AG09319 (cell line): ENCODE results near the gene WDFY4.

Source experiments
- DNase-seq: peaks from one replicate; pipeline ENCODE4 v3.0.0-alpha.2; 2010; ENCODE audit warnings: low read depth; ENCODE audit errors: extremely low read depth
- TF ChIP-seq, protein P1 (sequence below): IDR thresholded peaks from 2 replicates; pipeline ENCODE4 v1.5.1; 2011; ENCODE audit warnings: low read depth, mild to moderate bottlenecking, inconsistent platforms, low read length, moderate library complexity

Gene WDFY4

DNA sequence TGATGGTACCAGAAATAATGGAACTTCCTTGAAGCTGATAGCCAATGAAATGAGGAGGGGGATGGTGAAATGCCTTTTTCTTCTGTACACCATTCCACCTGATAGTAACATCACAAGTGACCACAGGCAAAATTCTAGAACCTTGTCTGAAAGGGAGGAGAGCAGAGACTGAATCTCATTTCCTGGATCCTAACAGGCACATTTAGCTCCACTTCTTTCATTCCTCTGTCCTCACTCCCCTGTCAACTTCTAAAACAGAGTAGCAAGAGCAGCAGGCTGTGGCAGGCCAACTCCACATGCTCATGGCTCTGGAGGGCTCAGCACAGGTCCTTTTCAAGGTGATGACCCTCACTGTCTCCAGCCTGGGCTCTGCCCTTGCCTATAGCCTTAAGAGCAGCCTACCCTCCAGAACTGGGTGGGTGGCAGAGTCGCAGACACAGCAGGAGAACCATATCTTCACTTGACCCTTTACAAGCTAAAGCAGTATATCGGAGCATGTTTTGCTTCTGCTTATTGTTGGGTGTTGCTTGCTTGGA lies 255.2 kb downstream of the WDFY4 start, which contains the start of gene LRRC18:
LRRC18 (minus strand) TSS at position 51 of the 536 bp plus-strand sequence. CDS start 25,685 bp downstream, outside the sequence.
- DNase-seq: no peak
- TF ChIP-seq, protein P1, sequence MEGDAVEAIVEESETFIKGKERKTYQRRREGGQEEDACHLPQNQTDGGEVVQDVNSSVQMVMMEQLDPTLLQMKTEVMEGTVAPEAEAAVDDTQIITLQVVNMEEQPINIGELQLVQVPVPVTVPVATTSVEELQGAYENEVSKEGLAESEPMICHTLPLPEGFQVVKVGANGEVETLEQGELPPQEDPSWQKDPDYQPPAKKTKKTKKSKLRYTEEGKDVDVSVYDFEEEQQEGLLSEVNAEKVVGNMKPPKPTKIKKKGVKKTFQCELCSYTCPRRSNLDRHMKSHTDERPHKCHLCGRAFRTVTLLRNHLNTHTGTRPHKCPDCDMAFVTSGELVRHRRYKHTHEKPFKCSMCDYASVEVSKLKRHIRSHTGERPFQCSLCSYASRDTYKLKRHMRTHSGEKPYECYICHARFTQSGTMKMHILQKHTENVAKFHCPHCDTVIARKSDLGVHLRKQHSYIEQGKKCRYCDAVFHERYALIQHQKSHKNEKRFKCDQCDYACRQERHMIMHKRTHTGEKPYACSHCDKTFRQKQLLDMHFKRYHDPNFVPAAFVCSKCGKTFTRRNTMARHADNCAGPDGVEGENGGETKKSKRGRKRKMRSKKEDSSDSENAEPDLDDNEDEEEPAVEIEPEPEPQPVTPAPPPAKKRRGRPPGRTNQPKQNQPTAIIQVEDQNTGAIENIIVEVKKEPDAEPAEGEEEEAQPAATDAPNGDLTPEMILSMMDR: no peak

DNA sequence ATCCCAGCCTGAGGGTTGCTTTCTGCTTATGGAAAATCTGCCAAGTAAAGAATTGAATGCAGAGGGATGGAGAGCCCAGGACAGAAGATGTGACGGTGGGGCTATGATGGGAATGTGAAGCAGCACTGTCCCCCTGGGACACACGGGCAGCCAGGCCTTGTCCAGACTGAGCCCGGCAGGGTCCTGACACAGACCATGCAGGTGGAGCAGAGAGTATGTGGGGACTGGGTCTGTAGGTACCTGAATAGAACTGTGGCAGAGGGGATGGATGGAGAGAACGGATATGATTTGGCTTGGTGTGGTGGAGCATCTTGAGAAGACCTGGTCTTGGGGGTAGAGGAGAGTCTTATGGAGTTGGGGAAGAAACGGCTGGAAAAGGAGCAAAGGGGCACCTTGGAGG lies 255.7 kb downstream of the WDFY4 start:
- no peak for DNase-seq
- TF ChIP-seq, protein P1: no peak

DNA sequence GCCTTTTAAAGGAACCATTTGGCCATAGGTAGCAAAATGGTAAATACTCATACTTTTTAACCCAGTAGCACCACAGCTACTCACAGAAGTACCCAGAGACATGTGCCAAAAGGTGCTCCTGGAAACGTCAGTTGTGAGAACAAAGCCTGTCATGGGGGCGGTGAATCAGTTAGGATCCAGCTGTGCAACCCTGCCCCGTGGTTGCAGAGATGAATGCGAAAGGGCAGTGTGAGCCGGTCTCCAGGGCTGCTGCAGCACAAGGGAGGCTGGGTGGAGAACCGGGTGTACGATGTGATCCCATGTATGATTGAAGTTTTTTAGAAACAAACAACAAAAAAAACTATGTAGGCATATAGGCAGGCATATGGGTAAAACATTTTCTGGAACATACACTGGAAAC lies 256.3 kb downstream of the WDFY4 start:
- TF ChIP-seq, protein P1: no peak
- no peak for DNase-seq

DNA sequence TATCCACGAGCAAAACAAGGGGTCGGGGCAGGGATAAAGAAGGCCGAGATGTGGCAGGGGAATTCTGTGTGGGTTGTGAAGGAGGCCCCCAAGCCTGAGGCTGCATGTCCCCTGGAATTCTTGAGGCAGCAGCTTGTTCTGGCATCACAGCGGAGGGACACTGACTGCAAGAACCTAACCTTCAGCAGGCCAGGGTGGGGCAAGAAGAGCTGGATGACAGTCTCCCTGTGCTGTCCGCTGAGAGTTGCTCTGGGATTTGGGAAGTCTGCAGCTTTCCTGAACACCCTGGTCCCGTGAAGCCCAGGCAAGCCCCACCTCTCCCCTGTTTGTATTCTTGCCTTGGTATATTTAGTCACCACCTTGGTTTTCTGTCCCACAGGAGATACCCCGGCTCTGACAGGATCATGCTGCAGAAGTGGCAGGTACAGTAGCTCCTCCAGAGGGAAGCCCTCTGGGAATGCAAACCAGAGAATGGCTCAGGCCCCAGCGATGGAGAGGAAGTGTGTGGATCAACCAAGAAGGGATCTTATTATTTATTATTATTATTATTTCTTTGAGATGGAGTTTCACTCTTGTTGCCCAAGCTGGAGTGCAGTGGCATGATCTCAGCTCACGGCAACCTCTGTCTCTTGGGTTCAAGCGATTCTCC lies 256.9 kb downstream of the WDFY4 start:
- TF ChIP-seq, protein P1: no peak

DNA sequence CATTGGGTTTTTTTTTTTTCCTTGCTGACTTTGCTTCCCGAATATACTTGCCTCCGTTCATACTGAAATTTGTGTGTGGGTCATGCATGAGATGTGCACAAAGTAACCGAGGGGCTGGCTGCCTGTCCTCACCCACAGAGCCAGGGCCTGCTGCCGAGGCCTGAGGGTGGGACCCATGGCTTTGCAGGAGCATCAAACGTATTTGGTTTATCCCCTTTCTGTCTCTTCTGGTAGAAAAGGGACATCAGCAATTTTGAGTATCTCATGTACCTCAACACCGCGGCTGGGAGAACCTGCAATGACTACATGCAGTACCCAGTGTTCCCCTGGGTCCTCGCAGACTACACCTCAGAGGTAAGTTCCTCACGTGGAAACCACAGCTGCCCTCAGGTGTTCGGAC lies 258.4 kb downstream of the WDFY4 start:
- TF ChIP-seq, protein P1: no peak
- DNase-seq: no peak

More for the DNA sequence above, 256.9 kb downstream of the WDFY4 start:
- no peak for DNase-seq

DNA sequence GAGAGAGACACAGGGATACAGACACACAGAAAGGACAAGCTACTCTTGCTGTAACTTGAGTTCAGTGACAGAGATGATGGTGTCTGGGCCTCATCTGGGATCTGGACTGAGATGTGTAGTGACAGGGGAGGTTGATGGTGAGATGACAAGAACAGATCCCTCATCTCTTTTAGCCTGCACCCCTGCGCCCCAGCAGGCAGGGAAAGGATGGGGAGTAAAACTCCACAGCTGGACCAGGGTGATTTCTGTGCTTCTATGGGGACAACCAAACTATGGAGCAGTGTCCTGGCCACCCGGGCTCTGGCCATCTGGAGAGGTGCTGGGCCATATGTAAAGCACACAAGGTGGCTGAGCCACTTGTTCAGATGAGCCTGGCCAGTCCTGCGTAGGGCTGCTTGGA lies 259.5 kb downstream of the WDFY4 start:
- TF ChIP-seq, protein P1: no peak
- no peak for DNase-seq

DNA sequence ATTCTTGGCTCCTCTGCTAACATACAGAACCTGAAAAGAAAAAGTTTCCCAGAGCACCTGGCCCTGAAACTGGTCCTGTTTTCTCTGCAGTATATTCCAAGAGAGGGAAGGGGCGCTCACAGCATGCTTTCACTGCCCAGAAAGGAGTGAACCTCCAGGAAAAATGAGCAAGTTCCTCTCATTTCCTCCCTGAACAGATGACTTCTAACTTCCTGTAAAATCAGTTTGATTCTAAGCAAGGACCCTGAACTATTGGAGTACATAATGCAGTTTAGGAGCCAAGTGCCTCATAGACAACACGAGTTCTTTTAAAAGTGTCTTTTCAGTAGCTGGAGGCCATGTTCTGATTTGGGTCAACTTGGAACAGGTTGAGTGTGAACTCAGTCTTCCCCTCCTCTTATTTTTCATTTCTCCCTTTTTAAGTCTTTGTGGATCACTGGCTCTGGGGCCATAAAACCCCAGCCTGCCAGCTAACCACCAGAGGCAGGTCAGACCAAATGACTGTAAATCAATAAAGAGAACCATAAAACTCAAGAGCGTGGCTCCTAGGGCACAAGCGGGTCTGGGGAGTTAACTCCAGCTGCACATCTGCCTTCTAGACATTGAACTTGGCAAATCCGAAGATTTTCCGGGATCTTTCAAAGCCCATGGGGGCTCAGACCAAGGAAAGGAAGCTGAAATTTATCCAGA lies 260.9 kb downstream of the WDFY4 start:
- TF ChIP-seq, protein P1: no peak
- no peak for DNase-seq
